DOHH2 (cell line): ENCODE measurements around the gene CYB5R3.
"Not testable (repeated sequence)": the region's sequence is repeated elsewhere in the genome, so short reads cannot be mapped to it uniquely, and the experiment has no call there.

Source experiments
- H3F3A ChIP-seq: fragments of 200-600 bp; sonication (generic), shearing (Covaris generic); 2 replicates; pipeline ENCODE4 v1.6.0; 2016; ENCODE audit warnings: antibody characterized with exemption, mild to moderate bottlenecking; ENCODE audit not compliant: control insufficient read depth, insufficient read depth
- H3K27ac ChIP-seq: fragments of 200-600 bp; sonication (generic); 2 replicates; pipeline ENCODE4 v1.5.1; 2014; ENCODE audit warnings: low read depth, mild to moderate bottlenecking, low read length, moderate library complexity
- H3K27me3 ChIP-seq: fragments of 200-600 bp; sonication (generic); 2 replicates; pipeline ENCODE4 v1.6.1; 2014; ENCODE audit warnings: mild to moderate bottlenecking, low read length, mixed read lengths; ENCODE audit not compliant: control insufficient read depth
- H3K36me3 ChIP-seq: fragments of 200-600 bp; sonication (generic); 2 replicates; pipeline ENCODE4 v1.6.1; 2014; ENCODE audit warnings: mild to moderate bottlenecking, low read length, moderate library complexity, mixed read lengths; ENCODE audit not compliant: control insufficient read depth
- H3K4me1 ChIP-seq: fragments of 200-600 bp; sonication (generic); 2 replicates; pipeline ENCODE4 v1.6.1; 2014; ENCODE audit warnings: mild to moderate bottlenecking, low read length, mixed read lengths; ENCODE audit not compliant: control insufficient read depth
- H3K4me2 ChIP-seq: fragments of 200-600 bp; sonication (generic); 2 replicates; pipeline ENCODE4 v1.6.0; 2014; ENCODE audit warnings: mild to moderate bottlenecking, low read length, moderate library complexity
- H3K4me3 ChIP-seq: fragments of 200-600 bp; sonication (generic); 2 replicates; pipeline ENCODE4 v1.5.1; 2014; ENCODE audit warnings: mild to moderate bottlenecking, low read length, mixed read lengths
- H3K79me2 ChIP-seq: fragments of 200-600 bp; sonication (generic); 2 replicates; pipeline ENCODE4 v1.6.1; 2014; ENCODE audit warnings: mild to moderate bottlenecking, low read length, mixed read lengths; ENCODE audit not compliant: control insufficient read depth
- H3K9me2 ChIP-seq: fragments of 200-600 bp; sonication (generic); replicated peaks from 2 replicates; pipeline ENCODE4 v1.6.1; 2014; ENCODE audit warnings: mild to moderate bottlenecking, low read length, mixed read lengths; ENCODE audit not compliant: control insufficient read depth
- H3K9me3 ChIP-seq: fragments of 200-600 bp; sonication (generic); 2 replicates; pipeline ENCODE4 v1.6.1; 2014; ENCODE audit warnings: antibody characterized with exemption, low read length, mixed read lengths; ENCODE audit not compliant: control insufficient read depth, insufficient read depth
- H4K20me1 ChIP-seq: fragments of 200-600 bp; sonication (generic); 2 replicates; pipeline ENCODE4 v1.6.0; 2014; ENCODE audit warnings: low read depth, mild to moderate bottlenecking, antibody characterized with exemption, low read length, moderate library complexity; ENCODE audit not compliant: control insufficient read depth, insufficient read depth
- EZH2phosphoT487 ChIP-seq: fragments of 200-600 bp; sonication (generic); IDR thresholded peaks from 2 replicates; pipeline ENCODE4 v1.6.1; 2017; ENCODE audit warnings: borderline replicate concordance, mild to moderate bottlenecking, antibody characterized with exemption, low read length, moderate library complexity, mixed read lengths
- TF ChIP-seq, protein P1 (sequence below): fragments of 200-600 bp; sonication (generic); IDR thresholded peaks from one replicate; pipeline ENCODE4 v1.5.1; 2014; ENCODE audit warnings: antibody characterized with exemption, mild to moderate bottlenecking, low read depth, low read length; ENCODE audit not compliant: poor library complexity, severe bottlenecking

CYB5R3 gene

DNA sequence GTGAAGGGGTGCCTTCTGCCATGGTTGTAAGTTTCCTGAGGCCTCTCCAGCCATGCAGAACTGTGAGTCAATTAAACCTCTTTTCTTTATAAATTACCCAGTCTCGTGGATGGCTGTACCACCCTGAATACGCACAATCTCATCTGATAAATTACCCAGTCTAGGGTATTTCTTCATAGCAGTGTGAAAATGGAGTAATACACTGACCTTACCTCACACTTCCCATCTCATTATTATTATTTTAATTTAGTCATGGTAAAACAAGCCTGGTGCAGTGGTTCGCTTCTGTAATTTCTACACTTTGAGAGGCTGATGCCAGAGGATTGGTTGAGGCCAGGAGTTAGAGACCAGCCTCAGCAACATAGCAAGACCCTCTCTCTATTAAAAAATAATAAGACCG lies 30.5 kb upstream of the CYB5R3 start:
- TF ChIP-seq EZH2phosphoT487, result no peak
- TF ChIP-seq, protein P1, sequence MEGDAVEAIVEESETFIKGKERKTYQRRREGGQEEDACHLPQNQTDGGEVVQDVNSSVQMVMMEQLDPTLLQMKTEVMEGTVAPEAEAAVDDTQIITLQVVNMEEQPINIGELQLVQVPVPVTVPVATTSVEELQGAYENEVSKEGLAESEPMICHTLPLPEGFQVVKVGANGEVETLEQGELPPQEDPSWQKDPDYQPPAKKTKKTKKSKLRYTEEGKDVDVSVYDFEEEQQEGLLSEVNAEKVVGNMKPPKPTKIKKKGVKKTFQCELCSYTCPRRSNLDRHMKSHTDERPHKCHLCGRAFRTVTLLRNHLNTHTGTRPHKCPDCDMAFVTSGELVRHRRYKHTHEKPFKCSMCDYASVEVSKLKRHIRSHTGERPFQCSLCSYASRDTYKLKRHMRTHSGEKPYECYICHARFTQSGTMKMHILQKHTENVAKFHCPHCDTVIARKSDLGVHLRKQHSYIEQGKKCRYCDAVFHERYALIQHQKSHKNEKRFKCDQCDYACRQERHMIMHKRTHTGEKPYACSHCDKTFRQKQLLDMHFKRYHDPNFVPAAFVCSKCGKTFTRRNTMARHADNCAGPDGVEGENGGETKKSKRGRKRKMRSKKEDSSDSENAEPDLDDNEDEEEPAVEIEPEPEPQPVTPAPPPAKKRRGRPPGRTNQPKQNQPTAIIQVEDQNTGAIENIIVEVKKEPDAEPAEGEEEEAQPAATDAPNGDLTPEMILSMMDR, result no peak
- H3K27me3 ChIP-seq, result peaks cover 5% of the 10 kb centered on the region; the same call in 1 of the 2 replicates
- H3K9me2 ChIP-seq, result no peaks in the 10 kb centered on the region
- H3F3A ChIP-seq, result 0 out of 2 replicates have a peak, but pooled peaks cover 5% of the 10 kb centered on the region
- no peak overlapping the region for H3K27ac ChIP-seq
- H3K79me2 ChIP-seq, result no peaks in the 10 kb centered on the region
- no peak overlapping the region for H3K4me3 ChIP-seq
- no peaks in the 10 kb centered on the region for H3K36me3 ChIP-seq
- no peak overlapping the region for H3K4me2 ChIP-seq
- no peaks in the 10 kb centered on the region for H4K20me1 ChIP-seq
- peaks cover 6% of the 10 kb centered on the region for H3K4me1 ChIP-seq
- H3K9me3 ChIP-seq, result peaks cover 17% of the 10 kb centered on the region; the same call in 1 of the 2 replicates

DNA sequence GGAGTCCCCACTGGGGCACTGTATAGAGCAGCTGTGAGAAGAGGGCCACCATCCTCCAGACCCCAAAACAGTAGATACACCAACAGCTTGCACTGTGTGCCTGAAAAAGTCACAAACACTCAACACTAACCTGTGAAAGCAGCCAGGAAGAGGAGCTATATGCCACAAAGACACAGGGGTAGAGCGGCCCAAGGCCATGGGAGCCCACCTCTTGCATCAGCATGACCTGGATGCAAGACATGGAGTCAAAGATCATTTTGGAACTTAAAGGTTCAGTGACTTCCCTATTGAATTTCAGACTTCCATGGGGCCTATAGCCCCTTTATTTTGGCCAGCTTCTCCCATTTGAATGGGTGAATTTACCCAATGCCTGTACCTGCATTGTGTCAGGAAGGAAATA lies 29.7 kb upstream of the CYB5R3 start:
- Histone ChIP-seq H3K4me1 (peaks cover 10% of the 10 kb centered on the region), H3K4me2 (no peak overlapping the region), H3K9me3 (peaks cover 17% of the 10 kb centered on the region; the same call in 1 of the 2 replicates), H3K36me3 (no peaks in the 10 kb centered on the region), H4K20me1 (no peaks in the 10 kb centered on the region), H3K9me2 (no peaks in the 10 kb centered on the region), H3K27ac (no peak overlapping the region), H3F3A (0 out of 2 replicates have a peak, but pooled peaks cover 5% of the 10 kb centered on the region), H3K4me3 (no peak overlapping the region), H3K27me3 (peaks cover 5% of the 10 kb centered on the region; the same call in 1 of the 2 replicates), H3K79me2 (no peaks in the 10 kb centered on the region)
- no peak for TF ChIP-seq EZH2phosphoT487
- TF ChIP-seq, protein P1, result no peak

DNA sequence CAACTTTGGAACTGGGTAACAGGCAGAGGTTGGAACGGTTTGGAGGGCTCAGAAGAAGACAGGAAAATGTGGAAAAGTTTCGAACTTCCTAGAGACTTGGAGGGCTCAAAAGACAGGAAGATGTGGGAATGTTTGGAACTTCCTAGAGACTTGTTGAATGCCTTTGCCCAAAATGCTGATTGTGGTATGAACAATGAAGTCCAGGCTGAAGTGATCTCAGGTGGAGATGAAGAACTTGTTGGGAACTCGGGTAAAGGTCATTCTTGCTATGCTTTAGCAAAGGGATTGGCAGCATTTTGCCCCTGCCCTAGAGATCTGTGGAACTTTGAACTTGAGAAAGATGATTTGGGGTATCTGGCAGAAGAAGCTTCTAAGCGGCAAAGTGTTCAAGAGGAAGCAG lies 28.7 kb upstream of the CYB5R3 start:
- not testable (repeated sequence) for H3K4me2 ChIP-seq, H3K9me2 ChIP-seq, H3K27me3 ChIP-seq, H3K4me3 ChIP-seq, H3F3A ChIP-seq, H3K27ac ChIP-seq, H3K36me3 ChIP-seq, H3K79me2 ChIP-seq, H4K20me1 ChIP-seq
- Histone ChIP-seq H3K4me1 (peaks cover 19% of the 10 kb centered on the region), H3K9me3 (peaks cover 17% of the 10 kb centered on the region; the same call in 1 of the 2 replicates)

DNA sequence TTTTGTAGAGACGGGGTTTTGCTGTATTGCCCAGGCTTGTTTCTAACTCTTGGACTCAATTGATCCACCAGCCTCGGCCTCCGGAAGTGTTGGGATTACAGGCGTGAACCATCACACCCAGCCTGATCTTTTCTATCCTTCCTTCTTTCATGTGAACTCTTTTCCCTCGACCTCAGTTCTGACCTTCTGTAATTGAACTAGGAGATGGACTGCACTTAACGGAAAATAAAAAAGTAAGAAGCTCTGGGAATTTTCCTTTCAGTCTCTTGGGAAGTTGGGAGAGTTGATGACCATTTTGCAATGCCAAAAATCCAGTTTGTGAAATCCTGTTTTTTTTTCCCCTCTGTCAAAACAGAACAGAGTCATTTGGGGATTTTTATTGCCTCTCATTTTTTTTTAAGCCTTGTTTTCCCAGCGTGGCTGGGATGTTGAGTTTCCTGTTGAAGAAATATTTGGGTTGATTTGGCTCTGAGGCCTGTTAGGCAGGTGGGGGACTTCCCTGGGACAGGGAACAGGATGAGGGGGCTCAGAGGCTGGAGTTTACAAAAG lies 26.9 kb upstream of the CYB5R3 start:
- H3K27ac ChIP-seq, result no peak overlapping the region
- TF ChIP-seq, protein P1, result no peak
- TF ChIP-seq EZH2phosphoT487, result no peak

More for the DNA sequence above, 26.9 kb upstream of the CYB5R3 start:
- Histone ChIP-seq H3K36me3 (no peaks in the 10 kb centered on the region), H3K9me3 (peaks cover 17% of the 10 kb centered on the region; the same call in 1 of the 2 replicates), H4K20me1 (no peaks in the 10 kb centered on the region), H3K4me1 (peaks cover 31% of the 10 kb centered on the region), H3F3A (peaks cover 21% of the 10 kb centered on the region), H3K9me2 (no peaks in the 10 kb centered on the region), H3K4me3 (no peak overlapping the region), H3K27me3 (no peaks in the 10 kb centered on the region), H3K4me2 (no peak overlapping the region), H3K79me2 (no peaks in the 10 kb centered on the region)
